ENCODE data around the gene STON2.

Gene STON2

GRCh38 chr14:81219759-81220579 lies 180.2 kb downstream of the STON2 start:
- DNase-seq: no peak

- DNase-seq: peak; percentile 98
These were observed 180.8 kb downstream of the STON2 start for GRCh38 chr14:81219210-81219758.

- DNase-seq: peak; percentile 58
These were observed 188.3 kb downstream of the STON2 start for GRCh38 chr14:81211844-81212243.

Data from CD4-positive, alpha-beta T cell treated with Interleukin-17A for 1 hour (primary cell).